HEK293T (cell line): ENCODE data around the gene CFAP43.

Experiments used
- NFRKB ChIP-seq: fragments of 450-650 bp; IDR thresholded peaks from 2 replicates; pipeline ENCODE4 v1.6.1; 2016; ENCODE audit warnings: mild to moderate bottlenecking, moderate library complexity
- TARDBP ChIP-seq: fragments of 450-650 bp; IDR thresholded peaks from 2 replicates; pipeline ENCODE4 v1.6.1; 2016
- ZNF384 ChIP-seq: fragments of 450-650 bp; IDR thresholded peaks from 2 replicates; pipeline ENCODE4 v1.6.1; 2016

GRCh38 chr10:104220522-104220921, 11.6 kb downstream of the CFAP43 start:
- no peak for TF ChIP-seq ZNF384
- no peak for TF ChIP-seq NFRKB
- no peak for TF ChIP-seq TARDBP
